Osteoblast (primary cell): ENCODE results near the gene DMRTC2. TPM values are rescaled to one million over a fixed set of nuclear protein-coding genes. Genes with fewer than 3 reads are reported as not detected.

Experiments
- DNase-seq: peaks from one replicate; pipeline ENCODE4 v3.0.0; 2011; ENCODE audit warnings: low spot score, mixed read lengths; ENCODE audit not compliant: insufficient read length; ENCODE audit errors: missing footprints
- H2AFZ ChIP-seq: 2 replicates; pipeline ENCODE4 v1.6.0; 2011; ENCODE audit warnings: mild to moderate bottlenecking, low read length
- H3K27ac ChIP-seq: 2 replicates; pipeline ENCODE4 v1.5.1; 2011; ENCODE audit warnings: mild to moderate bottlenecking, low read depth, low read length, moderate library complexity
- H3K27me3 ChIP-seq: 2 replicates; pipeline ENCODE4 v1.6.0; 2012; ENCODE audit warnings: mild to moderate bottlenecking, control low read depth, inconsistent platforms, low read length, moderate library complexity; ENCODE audit not compliant: insufficient read depth
- H3K36me3 ChIP-seq: 2 replicates; pipeline ENCODE4 v1.5.1; 2011; ENCODE audit warnings: mild to moderate bottlenecking, low read length, control low read depth, moderate library complexity; ENCODE audit not compliant: insufficient read depth
- H3K4me1 ChIP-seq: 2 replicates; pipeline ENCODE4 v1.5.1; 2011; ENCODE audit warnings: mild to moderate bottlenecking, low read length, control low read depth, moderate library complexity; ENCODE audit not compliant: insufficient read depth
- H3K4me2 ChIP-seq: 2 replicates; pipeline ENCODE4 v1.6.0; 2011; ENCODE audit warnings: mild to moderate bottlenecking, low read length; ENCODE audit not compliant: insufficient read depth
- H3K4me3 ChIP-seq: fragments of 200-600 bp; sonication (generic); 3 replicates; pipeline ENCODE4 v1.5.1; 2012; ENCODE audit warnings: mild to moderate bottlenecking, low read length, inconsistent platforms; ENCODE audit not compliant: insufficient read depth
- H3K79me2 ChIP-seq: 2 replicates; pipeline ENCODE4 v1.6.0; 2012; ENCODE audit warnings: mild to moderate bottlenecking, low read length, control low read depth, inconsistent platforms; ENCODE audit not compliant: insufficient read depth
- H3K9me3 ChIP-seq: 2 replicates; pipeline ENCODE4 v1.5.1; 2011; ENCODE audit warnings: low read depth, low read length, control low read depth
- H4K20me1 ChIP-seq: 2 replicates; pipeline ENCODE4 v1.6.0; 2012; ENCODE audit warnings: mild to moderate bottlenecking, low read length, control low read depth; ENCODE audit not compliant: insufficient read depth
- CTCF ChIP-seq: IDR thresholded peaks from 2 replicates; pipeline ENCODE4 v1.5.1; 2011; ENCODE audit warnings: mild to moderate bottlenecking, low read depth, low read length, moderate library complexity; ENCODE audit errors: extremely low read depth
- total RNA-seq: library from RNA; depleted of rRNA; stranded (reverse); fragments of >200 nt; gene quantifications from 2 replicates; pipeline ENCODE4 v1.2.3, GENCODE V29; 2012

Gene DMRTC2
- total RNA-seq, 1 donor = not detected

GRCh38 chr19:41844601-41845000 lies 241 bp upstream of the DMRTC2 start, which contains the start of gene LYPD4:
Gene LYPD4, minus strand, starts transcription at chr19:41844683. Its CDS starts 5,398 bp downstream, at chr19:41839285.
- Histone ChIP-seq H2AFZ (no peak within 1 kb of the TSS), H3K4me1 (no peaks in the 10 kb centered on the region)

DNA sequence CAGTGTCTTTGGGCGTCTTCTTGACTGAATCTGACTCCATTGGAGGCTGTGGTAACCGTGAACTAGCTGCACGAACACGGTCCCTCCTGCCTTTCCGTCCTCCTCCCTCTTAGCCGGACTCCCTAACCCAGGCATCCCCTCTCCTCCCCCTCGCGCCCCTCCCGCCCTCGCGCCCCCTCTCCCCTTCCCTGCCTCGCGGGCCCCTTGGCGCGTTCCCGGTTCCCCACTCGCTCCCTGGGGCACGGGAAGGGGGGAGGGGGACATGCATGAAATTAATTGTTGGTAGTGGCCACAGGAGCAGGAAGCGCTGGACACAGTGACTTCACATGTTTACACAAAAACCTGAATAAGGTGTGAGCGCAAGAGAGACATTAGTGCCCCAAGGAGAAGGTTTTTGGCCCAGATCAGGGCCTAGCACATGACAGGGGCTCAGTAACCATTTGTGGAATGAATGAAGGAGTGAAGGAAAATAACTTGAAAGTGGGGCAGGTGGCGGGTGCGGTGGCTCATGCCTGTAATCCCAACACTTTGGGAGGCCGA lies 279 bp downstream of the DMRTC2 start:
- no peaks in the 10 kb centered on the region for H3K9me3 ChIP-seq
- peaks cover 10% of the 10 kb centered on the region for H3K27me3 ChIP-seq
- no peak for TF ChIP-seq CTCF
- H3K4me2 ChIP-seq = no peak overlapping the region
- H3K27ac ChIP-seq = no peak overlapping the region
- no peak overlapping the region for H3K4me3 ChIP-seq
- no peaks in the 10 kb centered on the region for H3K79me2 ChIP-seq
- H3K4me1 ChIP-seq = no peaks in the 10 kb centered on the region
- H2AFZ ChIP-seq = no peak overlapping the region
- no peaks in the 10 kb centered on the region for H4K20me1 ChIP-seq
- DNase-seq = no peak
- H3K36me3 ChIP-seq = no peaks in the 10 kb centered on the region

More at GRCh38 chr19:41844601-41845000, 241 bp upstream of the DMRTC2 start, which contains the start of gene LYPD4:
- Histone ChIP-seq H3K36me3 (no peaks in the 10 kb centered on the region), H4K20me1 (no peaks in the 10 kb centered on the region), H3K79me2 (no peaks in the 10 kb centered on the region), H3K9me3 (no peaks in the 10 kb centered on the region), H3K4me2 (no peak within 1 kb of the TSS), H3K27me3 (peaks cover 7% of the 10 kb centered on the region), H3K27ac (no peak within 1 kb of the TSS), H3K4me3 (no peak within 1 kb of the TSS)
- TF ChIP-seq CTCF = no peak
- peak; percentile 68 for DNase-seq

DNA sequence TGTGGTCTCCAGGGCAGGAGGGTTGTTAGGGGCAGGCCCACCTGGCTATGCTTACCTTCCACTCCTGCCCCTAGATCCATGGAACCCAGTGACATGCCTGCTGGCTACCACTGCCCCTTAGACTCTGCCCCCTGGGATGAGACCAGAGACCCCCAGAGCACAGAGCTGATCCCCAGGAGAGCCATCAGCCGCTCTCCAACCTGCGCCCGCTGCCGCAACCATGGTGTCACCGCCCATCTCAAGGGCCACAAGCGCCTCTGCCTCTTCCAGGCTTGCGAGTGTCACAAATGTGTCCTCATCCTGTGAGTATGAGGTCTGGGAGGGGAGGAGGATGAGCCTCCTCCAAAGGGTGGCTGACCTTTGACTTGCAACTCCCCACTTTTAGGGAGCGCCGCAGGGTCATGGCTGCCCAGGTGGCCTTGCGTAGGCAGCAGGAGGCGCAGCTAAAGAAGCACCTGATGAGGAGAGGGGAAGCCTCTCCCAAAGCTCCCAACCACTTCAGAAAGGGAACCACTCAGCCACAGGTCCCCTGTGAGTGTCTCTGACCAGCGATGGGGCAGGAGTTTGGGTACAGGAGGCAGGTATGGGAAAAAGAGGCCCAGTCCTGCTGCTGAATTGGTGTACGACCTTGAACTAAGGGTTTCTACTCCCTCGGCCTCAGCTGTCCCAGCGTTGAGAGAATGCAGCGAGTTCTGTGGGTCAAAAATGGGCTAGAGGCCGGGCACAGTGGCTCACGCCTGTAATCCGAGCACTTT lies 2.7 kb downstream of the DMRTC2 start:
- Histone ChIP-seq H3K27ac (no peak overlapping the region), H4K20me1 (no peaks in the 10 kb centered on the region), H3K36me3 (no peaks in the 10 kb centered on the region), H3K4me1 (no peaks in the 10 kb centered on the region), H3K9me3 (no peaks in the 10 kb centered on the region), H3K4me2 (no peak overlapping the region), H3K4me3 (no peak overlapping the region), H3K27me3 (peaks cover 26% of the 10 kb centered on the region), H2AFZ (no peak overlapping the region), H3K79me2 (no peaks in the 10 kb centered on the region)
- TF ChIP-seq CTCF = no peak
- DNase-seq = no peak

DNA sequence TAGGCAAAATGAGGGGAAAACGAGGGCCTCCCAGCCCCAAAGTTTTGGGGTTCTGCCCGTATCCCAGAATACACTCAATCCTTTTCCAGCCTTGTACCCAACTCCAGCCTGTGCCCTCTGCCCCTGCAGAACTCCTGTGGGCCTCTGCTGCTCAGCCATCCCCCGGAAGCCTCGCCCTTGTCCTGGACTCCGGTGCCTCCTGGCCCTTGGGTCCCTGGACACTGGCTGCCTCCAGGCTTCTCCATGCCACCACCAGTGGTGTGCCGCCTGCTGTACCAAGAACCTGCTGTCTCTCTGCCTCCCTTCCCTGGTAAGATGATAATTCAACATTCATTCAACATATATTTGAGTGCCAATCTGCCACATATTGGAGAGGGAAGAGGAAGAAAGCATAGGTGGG lies 3.8 kb downstream of the DMRTC2 start:
- Histone ChIP-seq H3K27ac (no peak overlapping the region), H3K27me3 (peaks cover 37% of the 10 kb centered on the region), H3K36me3 (no peaks in the 10 kb centered on the region), H2AFZ (no peak overlapping the region), H4K20me1 (no peaks in the 10 kb centered on the region), H3K4me2 (no peak overlapping the region), H3K9me3 (no peaks in the 10 kb centered on the region), H3K4me1 (no peaks in the 10 kb centered on the region), H3K79me2 (no peaks in the 10 kb centered on the region), H3K4me3 (no peak overlapping the region)
- no peak for TF ChIP-seq CTCF
- no peak for DNase-seq
